Measurements from ENCODE around the gene LIN54.

DNA sequence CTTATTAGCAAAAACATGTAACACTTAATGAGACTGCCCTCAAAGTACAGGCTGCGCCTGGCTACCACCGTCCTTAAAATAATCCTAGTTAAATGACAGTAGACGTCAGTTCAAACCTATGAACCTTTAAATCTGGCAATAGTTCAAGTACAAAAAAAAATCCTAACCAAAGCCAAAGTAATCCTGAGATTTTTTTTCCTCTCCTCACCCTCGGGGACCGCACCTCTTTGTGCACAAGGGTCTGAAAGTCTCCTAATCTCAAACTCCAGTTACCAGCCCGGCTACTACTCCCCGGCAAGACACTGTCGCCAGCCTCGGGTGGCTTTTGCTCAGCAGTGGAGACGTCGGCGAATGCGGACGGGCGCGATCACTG is 120.1 kb downstream of the LIN54 start:
- TF ChIP-seq, protein P1, sequence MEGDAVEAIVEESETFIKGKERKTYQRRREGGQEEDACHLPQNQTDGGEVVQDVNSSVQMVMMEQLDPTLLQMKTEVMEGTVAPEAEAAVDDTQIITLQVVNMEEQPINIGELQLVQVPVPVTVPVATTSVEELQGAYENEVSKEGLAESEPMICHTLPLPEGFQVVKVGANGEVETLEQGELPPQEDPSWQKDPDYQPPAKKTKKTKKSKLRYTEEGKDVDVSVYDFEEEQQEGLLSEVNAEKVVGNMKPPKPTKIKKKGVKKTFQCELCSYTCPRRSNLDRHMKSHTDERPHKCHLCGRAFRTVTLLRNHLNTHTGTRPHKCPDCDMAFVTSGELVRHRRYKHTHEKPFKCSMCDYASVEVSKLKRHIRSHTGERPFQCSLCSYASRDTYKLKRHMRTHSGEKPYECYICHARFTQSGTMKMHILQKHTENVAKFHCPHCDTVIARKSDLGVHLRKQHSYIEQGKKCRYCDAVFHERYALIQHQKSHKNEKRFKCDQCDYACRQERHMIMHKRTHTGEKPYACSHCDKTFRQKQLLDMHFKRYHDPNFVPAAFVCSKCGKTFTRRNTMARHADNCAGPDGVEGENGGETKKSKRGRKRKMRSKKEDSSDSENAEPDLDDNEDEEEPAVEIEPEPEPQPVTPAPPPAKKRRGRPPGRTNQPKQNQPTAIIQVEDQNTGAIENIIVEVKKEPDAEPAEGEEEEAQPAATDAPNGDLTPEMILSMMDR (IDR thresholded peaks at IDR 0.05), result no peak
- TF ChIP-seq JUND (IDR thresholded peaks at IDR 0.05), result no peak
- TF ChIP-seq EP300 (IDR thresholded peaks at IDR 0.05; ENCODE audit: borderline replicate concordance in 1 of 2, low read depth in 1 of 2, low read length in 1 of 2), result no peak
- TF ChIP-seq RXRA (IDR thresholded peaks at IDR 0.05; ENCODE audit: borderline replicate concordance, low read depth), result no peak
- no peak for TF ChIP-seq ELF1 (IDR thresholded peaks at IDR 0.05)
- TF ChIP-seq FOXM1 (IDR thresholded peaks at IDR 0.05; ENCODE audit: low read depth), result 0 out of 2 replicates have a peak, but pooled peaks have one; percentile 10
- TF ChIP-seq YY1 (IDR thresholded peaks at IDR 0.05; ENCODE audit: low read depth), result no peak; the same call in 1 of the 2 replicates
